ENCODE data around the gene SH3GL3.

Gene SH3GL3, protein sequence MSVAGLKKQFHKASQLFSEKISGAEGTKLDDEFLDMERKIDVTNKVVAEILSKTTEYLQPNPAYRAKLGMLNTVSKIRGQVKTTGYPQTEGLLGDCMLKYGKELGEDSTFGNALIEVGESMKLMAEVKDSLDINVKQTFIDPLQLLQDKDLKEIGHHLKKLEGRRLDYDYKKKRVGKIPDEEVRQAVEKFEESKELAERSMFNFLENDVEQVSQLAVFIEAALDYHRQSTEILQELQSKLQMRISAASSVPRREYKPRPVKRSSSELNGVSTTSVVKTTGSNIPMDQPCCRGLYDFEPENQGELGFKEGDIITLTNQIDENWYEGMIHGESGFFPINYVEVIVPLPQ

DNA sequence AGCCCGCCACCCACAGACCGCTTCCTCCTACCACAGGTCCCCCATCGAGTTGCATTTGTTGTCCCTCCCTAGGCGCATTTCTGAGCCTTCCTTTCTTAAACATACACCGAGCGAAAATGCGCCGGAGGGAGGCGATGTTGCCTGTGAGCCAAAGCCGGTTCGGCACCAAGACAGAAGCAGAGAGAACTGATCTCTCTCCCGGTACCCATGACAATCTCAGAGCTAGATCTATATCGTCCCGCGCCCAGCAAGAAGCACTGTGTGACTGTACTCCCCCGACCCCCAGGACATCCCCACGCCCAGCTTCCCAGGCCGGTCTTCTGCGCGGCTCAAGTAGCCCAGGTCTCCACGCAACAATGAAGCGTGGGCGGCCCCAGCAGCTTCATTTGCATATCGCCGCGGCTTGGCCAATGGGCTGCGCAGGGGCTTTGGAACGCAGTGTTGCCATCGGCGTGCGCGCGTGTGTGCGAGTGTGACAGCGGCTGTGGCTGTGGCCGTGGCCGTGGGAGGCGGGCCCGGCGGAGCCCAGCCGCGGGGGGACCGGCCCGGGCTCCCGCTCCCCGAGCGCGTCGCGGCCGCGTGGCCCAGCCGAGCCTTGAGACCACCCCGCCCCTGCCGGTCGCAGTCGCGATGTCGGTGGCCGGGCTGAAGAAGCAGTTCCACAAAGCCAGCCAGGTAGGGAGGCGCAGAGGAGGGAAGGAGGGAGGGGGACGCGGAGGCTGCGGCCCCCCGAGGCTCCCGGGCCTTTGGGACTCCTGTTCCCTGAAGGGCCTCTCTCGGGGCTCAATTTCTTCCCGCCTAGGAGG lies at the start of gene SH3GL3:
TSS of gene SH3GL3 (plus strand) at position 438 of the 806 bp plus-strand sequence. CDS start at position 631, 193 bp downstream.
- no peak for DNase-seq (ENCODE audit: low read depth, low spot score)

DNA sequence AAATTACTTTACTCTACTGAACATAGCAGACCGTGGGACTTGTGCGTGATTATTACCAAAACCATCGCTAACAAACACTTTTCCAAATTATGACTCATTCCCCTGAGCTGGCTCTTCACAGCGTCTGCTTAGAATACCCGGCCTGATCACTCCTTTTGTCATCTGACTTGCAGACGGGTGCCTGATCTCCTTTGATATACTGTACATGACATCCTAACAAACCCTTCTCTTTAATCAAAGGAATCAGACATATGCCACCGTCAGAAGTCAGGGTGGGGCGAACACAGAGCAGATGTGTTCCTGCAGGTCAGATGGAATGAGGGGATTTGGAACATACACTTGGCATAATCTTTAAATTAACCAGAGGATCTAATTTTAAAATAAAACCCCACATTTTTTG lies 48.5 kb upstream of the SH3GL3 start:
- DNase-seq (ENCODE audit: low read depth, low spot score) = no peak

DNA sequence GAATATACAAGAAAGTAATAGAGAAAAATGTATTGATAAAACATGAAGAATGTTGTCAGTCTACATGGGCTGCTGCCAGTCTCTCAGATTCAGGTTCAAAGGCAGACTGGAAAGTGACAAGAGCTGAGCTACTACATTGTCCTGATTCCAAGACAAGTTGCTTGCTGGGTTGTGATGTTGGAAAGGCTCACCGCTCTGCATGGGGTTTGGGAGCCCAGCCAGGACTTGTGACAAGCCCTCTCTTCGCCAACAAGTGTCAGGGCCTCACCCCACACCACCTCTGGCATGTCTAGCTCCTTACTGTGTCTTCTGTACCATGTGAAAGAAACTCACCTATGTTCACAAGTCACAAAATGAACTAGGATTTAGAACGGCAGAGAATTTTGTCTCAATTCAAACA lies 43.0 kb upstream of the SH3GL3 start:
- DNase-seq (ENCODE audit: low read depth, low spot score) = no peak

DNA sequence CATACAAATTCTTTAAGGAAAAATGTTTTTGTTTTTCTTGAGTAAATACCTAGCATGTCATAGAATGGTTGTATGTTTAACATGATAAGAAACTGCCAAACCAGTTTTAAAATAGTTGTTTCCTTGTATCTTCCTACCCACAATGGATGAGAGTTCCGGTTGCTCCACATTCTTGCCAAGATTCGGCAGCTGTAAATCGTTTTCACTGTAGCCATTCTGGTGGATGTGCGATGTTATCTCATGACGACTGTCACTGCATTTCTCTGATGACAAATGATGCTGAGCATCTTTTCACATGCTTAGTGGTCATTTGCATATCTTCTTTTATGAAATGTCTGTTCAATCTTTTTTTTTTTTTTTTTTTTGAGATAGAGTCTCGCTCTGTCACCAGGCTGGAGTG lies 36.6 kb upstream of the SH3GL3 start:
- DNase-seq (ENCODE audit: low read depth, low spot score) = no peak

DNA sequence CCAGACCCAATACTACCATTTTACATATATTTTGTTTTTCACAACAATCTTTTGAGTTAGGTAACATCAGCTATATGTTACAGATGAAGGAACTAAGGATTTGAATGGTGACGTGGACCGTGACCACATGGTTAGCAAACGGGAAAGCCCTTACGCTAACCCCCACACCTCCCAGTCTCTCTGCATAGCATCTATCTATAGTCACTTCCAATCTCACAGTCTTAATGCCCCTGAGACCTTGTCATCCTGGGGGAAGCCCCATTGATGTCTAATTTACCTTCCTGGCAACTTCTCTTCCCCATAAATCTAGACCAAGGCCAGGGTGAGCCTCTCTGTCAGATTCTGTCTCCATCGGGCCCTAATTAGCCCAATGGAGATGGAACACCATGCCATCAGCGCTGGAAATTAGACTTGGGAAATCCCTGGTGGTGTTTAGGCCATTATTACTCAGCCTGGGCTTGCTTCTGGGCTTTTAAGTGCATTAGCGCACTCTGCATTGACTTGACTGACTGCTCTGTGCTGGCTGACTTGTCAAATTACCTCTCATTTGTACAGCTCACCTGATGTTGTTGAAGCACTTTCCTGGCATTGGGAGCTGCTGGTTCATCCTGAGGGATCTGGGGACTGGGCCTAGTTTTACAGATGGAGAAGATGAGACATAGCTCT lies 34.0 kb upstream of the SH3GL3 start:
- DNase-seq (ENCODE audit: low read depth, low spot score) = no peak

DNA sequence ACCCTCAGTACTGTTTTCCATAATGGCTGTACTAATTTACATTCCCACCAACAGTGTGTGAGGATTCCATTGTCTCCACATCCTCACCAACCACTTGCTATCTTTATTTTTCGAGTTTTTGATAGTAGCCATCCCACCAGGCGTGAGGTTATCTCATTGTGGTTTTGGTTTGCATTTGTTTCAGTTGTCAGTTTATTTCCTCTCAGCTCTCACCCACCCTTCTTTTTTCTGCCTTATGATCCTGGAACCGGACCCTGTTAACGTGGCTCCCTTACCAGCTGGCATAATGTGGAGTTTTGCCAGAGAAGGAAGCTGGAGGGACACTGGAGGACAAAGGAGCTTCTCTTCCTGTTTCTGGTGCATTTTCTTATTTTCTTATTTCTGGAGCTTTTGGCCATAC lies 25.1 kb upstream of the SH3GL3 start:
- no peak for DNase-seq (ENCODE audit: low read depth, low spot score)

DNA sequence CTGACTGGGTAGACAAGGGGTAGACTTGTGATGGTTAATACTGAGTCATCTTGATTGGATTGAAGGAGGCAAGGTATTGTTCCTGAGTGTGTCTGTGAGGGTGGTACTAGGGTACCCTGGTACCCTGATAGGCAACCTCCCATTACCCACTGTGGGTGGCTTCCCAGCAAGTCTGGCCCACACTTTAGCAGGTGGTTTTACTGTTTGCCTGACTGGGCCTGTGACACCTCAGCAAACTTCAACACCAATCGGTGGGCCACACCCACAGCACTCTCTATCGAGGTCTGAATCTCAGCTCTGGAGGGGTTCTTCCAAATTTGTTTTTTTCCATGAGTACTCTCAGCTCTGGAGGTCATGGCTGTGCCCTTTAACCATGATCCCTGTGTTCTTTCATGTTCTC lies 24.6 kb upstream of the SH3GL3 start:
- no peak for DNase-seq (ENCODE audit: low read depth, low spot score)

DNA sequence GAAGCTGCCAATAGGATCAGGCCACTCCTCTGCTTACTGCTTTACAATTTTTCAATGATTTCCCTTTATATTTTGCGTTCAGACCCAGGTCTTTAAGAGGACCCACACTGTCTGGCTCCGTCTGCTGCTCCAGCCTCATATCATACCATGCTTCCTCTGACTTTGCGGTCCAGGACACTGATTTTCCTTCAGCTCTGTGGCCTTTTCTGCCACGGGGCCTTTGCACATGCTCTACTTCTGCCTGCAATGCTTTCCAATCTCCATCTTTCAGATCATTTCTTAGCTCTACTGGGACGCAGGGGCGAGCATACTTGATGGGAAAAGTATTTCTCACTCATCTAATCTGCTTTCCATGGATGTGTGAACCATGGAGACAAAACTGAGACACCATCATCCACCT lies 23.0 kb upstream of the SH3GL3 start:
- no peak for DNase-seq (ENCODE audit: low read depth, low spot score)

DNA sequence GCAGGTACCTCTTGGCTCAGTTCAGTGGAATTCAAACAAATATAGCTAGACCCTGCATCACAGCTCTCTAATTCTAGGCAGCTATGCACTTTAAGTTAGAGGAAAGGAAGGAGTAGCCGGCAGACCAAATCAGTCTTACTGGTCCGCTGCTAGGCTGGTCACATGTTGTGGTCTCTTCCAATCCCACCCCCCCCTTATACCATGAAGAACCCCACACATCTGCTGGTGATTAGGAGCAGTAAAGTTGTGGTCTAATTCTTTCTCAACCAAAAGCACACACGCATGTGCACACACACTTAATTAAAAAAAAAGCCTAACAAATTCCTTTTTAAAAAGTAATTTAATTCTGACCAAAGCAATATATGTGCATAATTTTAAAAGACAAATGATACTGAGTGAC lies 16.7 kb upstream of the SH3GL3 start:
- DNase-seq (ENCODE audit: low read depth, low spot score) = no peak

DNA sequence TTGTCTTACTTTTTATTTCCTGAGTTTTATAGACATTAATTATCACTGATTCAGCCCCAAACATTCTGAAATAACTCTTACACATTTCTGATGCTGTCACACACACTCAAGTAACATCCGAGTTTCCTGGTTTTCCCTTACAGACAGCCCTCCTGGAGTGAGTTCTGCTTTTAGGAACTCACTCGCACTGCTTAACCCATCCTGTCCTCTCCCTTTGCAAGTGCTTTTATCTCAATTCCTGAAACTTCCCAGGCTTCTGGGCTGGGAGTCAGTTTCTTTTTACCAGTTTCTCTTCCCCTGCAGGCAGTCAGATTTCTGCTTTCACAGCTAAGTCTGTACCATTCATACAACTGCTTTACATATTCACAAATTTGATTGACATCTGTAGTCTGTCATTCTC lies 15.6 kb upstream of the SH3GL3 start:
- no peak for DNase-seq (ENCODE audit: low read depth, low spot score)

DNA sequence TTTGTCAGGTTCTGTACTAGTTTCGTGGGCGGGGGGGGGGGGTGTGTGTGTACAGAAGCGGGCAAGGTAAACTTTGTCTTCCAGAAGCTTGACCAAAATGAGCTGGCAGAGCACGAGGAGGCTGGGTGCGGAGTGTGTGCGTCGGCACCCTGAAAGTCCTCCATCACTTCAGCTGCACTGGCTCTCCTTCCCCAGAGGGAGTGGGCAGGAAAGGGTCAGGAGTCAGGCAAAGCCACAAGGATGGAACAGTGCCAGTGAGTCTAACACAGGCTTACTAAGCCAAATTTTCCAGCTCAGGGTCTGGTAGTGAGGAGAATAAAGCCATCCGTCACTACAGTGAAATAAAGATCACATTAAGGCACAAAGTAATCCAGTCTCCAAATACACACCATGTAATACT lies 11.9 kb upstream of the SH3GL3 start:
- DNase-seq (ENCODE audit: low read depth, low spot score) = no peak

DNA sequence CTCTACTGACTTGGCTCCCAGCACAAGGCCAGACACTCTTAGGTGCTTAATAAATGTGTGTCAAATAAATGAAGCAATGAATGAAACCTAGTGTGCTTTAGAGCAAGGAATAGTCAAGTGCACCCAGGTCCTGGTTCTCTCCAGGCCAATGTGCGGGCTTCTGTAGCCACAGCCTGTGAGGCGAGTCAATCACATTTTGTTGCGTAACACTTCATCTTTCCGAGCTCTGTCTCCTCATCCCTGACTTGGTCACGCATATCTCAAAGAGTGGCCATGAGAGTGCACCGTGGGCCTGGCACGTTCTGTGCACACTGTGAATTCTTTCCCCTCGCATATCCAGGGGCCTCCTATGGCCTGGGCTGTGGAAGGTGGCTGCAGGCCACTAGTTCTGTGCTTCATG lies 11.4 kb upstream of the SH3GL3 start:
- no peak for DNase-seq (ENCODE audit: low read depth, low spot score)

DNA sequence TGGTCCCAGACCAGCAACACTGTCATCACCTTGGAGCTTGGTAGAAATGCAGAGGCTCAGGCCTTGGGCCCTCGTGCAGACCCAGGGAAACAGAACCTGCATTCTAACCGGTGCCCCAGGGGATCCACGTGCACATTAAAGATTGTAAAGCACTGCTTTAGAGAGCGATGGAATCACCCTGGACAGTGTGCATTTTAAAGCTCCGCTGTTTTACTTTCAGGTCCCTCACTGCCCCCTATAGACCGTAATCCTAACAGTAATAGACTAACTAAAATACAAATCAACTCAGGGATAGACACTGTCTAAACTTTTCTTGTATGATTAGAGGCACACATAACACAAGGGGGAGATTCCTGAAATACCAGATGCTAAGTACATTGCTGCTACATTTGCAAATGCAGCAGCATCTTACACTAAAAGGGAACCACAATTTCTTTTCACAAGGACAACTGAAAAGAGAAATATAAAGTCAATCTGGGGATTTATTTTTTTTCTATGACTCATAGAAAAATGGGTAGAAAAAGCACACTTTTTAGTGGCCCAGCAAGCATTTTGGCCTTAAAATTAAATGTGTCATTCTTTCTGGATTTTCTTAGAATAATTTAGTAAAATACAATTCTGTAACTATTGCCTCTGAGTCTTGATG lies 10.5 kb upstream of the SH3GL3 start:
- DNase-seq (ENCODE audit: low read depth, low spot score) = no peak

DNA sequence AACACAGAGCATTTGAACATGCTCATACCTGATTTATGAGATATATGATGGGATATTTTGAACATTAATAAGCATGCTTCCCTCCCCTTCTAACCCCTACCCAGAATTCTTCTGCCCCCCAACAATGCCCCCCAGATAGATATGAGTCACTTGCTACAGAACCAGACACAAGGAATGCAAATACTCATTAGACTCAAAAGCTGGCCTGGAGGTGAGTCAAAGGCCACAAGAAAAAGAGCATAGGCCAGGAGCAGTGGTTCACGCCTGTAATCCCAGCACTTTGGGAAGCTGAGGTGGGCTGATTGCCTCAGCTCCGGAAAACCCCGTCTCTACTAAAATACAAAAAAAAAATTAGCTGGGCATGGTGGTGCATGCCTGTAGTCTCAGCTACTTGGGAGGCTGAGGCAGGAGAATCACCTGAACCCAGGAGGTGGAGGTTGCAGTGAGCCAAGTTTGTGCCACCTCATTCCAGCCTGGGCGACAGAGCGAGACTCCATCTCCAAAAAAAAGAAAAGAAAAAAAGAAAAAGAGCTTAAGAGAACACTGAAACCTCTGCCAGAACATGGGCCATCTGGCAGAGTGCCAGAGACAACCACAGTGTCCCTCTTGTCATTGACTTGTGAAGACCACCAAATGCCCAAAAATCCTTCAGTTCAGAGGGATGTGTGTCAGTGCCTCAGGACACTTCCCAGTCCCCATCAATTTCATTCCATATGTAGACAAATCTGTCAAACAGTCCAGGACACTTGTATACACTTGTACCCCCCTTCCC lies 3.9 kb upstream of the SH3GL3 start:
- no peak for DNase-seq (ENCODE audit: low read depth, low spot score)

DNA sequence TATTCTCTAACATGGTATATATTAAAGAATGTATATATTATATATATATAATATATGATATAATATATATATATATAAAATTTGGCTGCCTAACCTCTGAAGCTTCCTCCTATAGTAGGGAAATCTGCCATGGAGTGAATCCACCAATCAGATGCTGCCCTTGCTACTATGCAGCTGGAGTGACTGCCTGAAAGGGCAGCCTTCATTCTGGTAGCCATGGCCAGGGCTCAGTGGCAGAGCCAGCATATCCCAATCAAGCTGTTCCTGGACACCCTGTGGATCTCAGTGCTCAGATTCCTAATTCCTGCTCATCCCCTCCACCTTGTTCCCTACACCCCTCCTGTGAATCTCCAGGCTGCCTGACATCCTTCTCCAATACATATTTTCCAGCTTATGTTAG lies 2.2 kb upstream of the SH3GL3 start:
- DNase-seq (ENCODE audit: low read depth, low spot score) = no peak

DNA sequence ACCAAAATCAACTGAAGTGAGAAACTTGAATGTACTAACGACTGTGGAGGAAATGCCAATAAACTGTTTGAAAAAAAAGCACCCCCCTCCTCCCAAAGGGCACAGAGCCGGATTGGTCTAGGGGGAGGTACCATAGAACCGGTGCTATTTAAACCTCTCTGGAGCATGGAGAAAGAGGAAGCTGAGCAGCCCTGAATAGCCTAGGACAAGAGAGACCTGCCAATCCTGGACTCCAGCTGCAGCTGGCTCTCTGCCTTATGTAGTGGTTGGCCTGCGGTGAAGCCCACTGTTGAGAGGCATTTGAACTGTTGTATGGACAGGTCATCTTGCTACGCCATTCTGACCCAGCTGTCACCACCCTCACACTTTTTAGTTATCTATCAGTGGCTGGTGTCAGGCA lies 1.5 kb upstream of the SH3GL3 start:
- DNase-seq (ENCODE audit: low read depth, low spot score) = no peak

DNA sequence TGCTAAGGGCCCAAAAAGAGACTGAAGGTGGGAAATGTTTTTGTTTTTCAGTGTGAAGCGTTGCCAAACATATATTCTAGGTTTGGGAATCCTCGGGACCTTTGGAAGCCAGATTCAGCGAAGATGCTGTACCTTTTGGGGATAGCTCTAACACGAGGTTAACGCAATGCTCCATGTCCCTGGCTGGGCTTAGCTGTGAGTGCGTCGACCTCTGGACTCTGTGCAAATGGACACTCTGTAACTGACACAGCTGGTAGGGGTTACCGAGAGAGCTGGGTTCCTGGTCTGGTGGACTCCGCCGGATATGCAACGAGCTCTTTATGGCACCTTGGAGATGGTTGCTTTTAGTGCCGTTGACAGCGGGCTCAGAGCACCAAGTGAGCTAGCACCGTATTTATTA lies 724 bp upstream of the SH3GL3 start:
- no peak for DNase-seq (ENCODE audit: low read depth, low spot score)

DNA sequence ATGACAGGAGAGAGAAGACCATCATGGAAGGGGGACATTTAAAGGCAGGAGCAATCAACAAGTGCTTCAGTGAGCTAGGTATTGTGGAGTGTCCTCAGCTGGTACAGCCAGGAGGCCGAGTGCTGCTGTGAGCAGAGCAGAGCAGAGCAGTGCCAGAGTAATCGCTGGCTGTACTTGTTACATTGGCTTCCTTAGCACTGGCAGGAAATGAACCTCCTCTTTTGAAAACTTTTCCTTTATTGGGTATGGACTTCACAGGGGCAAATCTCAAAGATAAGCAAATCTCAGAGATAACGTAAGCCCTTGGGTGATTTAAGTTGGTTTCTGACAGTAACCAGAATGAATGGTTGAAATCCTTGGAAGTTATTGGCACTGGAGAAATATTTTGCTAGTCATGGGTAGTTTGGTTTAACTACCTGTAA lies 2.1 kb downstream of the SH3GL3 start:
- DNase-seq (ENCODE audit: low read depth, low spot score) = no peak

DNA sequence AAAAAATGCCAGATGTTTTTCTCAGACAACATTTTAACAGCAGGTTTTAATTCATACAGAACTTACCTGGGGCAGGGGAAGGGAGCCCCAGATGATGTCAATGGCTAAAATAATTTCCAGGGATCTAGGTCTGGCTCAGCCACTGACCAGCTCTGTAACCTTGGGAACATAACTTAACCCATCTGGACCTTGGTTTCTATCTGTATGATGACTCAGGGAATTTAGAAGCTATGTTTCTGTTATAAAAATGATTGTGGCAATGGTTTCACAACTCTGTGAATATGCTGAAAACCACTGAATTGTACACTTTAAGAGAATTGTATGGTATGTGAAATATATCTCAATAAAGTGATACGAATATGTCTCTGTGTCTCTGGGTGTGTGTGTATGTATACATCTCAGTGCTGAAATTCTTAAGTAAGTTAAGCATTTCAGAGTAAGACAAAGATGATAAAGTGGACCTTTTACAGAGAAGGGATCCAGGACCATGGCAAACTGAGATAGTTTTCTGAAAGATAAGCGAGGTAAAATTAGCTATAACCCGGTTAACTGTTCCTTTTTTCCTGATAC lies 2.9 kb downstream of the SH3GL3 start:
- DNase-seq (ENCODE audit: low read depth, low spot score) = no peak

DNA sequence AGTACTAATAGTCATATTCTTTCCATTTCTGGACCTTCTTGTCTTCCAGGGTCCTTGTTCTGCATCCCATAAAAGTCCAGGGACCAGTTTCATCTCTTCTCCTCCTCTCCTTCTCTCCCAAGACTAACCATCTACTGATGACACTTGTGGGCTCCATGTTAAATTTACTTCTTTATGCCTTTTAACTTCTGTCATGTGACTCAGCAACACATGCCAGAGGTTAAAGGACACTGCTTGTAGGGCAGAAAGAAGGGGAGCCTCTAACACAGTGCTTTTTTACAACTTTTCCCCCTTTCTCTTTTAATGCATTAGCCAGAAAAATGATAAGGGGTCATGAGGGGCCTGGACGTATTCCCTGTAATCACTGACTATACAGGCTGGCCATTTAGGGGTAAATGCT lies 10.0 kb downstream of the SH3GL3 start:
- DNase-seq (ENCODE audit: low read depth, low spot score) = no peak

DNA sequence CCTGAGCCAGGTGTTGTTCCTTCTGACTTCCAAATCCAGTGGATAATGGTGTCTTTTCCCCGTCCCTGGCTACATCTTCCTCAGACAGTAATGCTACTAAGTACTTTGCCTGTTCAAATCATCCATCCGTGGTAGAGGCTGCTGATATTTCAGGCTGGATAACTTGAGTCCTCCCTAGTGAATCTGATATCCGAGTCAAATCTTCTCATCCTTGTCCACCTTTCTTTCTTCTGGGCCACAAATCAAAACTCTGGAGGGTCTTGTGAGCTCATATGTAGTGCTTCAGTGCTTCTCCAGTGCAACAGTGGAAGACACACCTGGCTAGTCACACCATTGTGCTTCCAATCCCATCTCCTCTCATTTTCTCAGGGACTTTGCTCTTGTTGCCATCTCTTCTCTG lies 11.2 kb downstream of the SH3GL3 start:
- no peak for DNase-seq (ENCODE audit: low read depth, low spot score)
